Measurements from ENCODE around the gene AACS.

The AACS gene

DNA sequence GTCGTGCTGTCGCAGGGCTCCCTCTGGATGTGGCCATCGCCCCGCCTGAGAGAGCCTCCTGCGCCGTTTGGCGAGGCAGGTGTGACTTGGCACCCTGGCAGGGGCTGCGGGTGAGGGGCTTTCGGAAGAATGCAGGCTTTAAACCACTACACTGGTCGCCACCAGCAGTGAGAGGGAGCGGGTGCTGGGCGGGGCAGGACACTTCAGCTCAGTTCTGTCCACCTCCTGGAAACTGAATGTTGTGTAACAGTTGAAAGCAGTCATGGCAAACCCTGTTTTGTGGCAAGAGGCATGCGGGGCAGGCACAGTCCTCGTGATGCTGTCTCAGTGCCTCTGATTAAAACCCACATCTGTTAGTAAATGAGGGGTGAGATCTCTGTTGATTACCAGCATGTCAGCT lies 55.9 kb downstream of the AACS start:
- Mint-ChIP-seq H3K4me3 (no peak overlapping the region), H3K27ac (peak overlapping the region in 1 of 2 donors; percentile 46)

GRCh38 chr12:125122668-125123067 lies 57.4 kb downstream of the AACS start:
- no peak overlapping the region for H3K4me3 Mint-ChIP-seq
- no peaks in the 10 kb centered on the region for H3K9me3 Mint-ChIP-seq
- ATAC-seq (no peak), DNase-seq (no peak)
- no peaks in the 10 kb centered on the region for H3K4me1 Mint-ChIP-seq
- no peaks in the 10 kb centered on the region for H3K27me3 Mint-ChIP-seq
- H3K27ac Mint-ChIP-seq = no peak overlapping the region

More for the DNA sequence above, 55.9 kb downstream of the AACS start:
- no peaks in the 10 kb centered on the region for H3K4me1 Mint-ChIP-seq
- no peaks in the 10 kb centered on the region for H3K9me3 Mint-ChIP-seq
- DNase-seq (no peak), ATAC-seq (no peak)
- no peaks in the 10 kb centered on the region for H3K27me3 Mint-ChIP-seq

GRCh38 chr12:125124320-125124966 lies 59.2 kb downstream of the AACS start:
- Mint-ChIP-seq H3K4me1 (no peaks in the 10 kb centered on the region), H3K4me3 (no peak overlapping the region), H3K27ac (no peak overlapping the region), H3K27me3 (no peaks in the 10 kb centered on the region), H3K9me3 (no peaks in the 10 kb centered on the region)
- DNase-seq (no peak), ATAC-seq (no peak)

GRCh38 chr12:125125271-125125670 lies 60.0 kb downstream of the AACS start:
- no peak for DNase-seq
- ATAC-seq = no peak
- H3K4me1 Mint-ChIP-seq = no peaks in the 10 kb centered on the region
- no peaks in the 10 kb centered on the region for H3K9me3 Mint-ChIP-seq
- H3K27ac Mint-ChIP-seq = no peak overlapping the region
- no peaks in the 10 kb centered on the region for H3K27me3 Mint-ChIP-seq
- no peak overlapping the region for H3K4me3 Mint-ChIP-seq

DNA sequence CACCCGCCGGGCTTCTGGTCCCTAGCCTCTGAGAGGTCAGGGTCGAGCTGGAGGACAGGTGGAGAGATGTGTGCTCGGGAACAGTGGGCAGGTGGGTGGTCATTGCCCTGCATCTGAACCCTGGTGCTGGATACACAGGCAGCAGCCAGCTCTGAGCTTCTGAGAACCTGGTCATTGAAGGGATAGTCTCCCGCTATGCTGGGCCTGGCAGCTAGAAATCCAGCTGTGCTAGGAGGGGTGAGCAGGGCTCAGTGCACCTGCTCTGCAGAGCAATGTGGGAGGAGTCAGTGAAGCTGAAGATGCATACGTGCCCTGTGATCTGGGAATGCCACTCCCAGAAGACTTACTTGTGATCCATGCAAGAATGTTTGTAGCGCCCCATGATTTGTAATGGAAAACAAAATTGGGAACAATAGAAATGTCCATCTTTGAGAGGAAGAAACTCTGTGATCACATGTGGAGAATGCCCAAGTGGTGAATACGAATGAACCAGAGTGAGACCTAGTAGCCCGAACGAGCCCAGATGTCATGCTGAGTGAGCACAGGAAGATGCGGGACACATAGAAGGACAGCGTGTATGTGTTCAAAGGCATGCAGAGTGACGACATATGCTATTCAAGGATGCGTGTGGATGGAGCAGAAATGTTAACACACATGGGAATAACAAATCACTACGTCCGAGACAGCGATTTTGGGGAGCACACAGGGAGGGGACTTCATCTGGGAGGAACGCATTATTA lies 63.4 kb downstream of the AACS start:
- Mint-ChIP-seq H3K27me3 (no peaks in the 10 kb centered on the region), H3K9me3 (no peaks in the 10 kb centered on the region), H3K4me1 (no peaks in the 10 kb centered on the region), H3K4me3 (no peak overlapping the region), H3K27ac (no peak overlapping the region)
- DNase-seq = no peak
- ATAC-seq = no peak

DNA sequence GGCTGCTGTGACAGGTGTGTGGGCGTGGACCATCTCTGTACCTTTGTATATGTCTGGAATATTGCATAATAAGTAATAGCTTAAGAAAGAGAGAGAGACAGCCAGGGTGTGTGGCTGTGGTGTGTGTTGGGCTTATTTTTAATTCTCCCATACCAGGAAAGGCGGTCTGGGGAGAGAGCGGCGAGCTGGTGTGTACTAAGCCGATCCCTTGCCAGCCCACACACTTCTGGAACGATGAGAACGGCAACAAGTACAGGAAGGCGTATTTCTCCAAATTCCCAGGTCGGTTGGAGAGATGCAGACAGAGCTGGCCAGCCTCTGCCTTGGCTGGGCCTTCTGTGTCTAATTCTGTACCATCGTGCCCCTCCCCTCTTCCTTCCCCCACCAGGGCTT lies 63.9 kb downstream of the AACS start:
- ATAC-seq (no peak), DNase-seq (no peak)
- Mint-ChIP-seq H3K4me3 (no peak overlapping the region), H3K9me3 (no peaks in the 10 kb centered on the region), H3K27me3 (no peaks in the 10 kb centered on the region), H3K27ac (no peak overlapping the region), H3K4me1 (no peaks in the 10 kb centered on the region)

DNA sequence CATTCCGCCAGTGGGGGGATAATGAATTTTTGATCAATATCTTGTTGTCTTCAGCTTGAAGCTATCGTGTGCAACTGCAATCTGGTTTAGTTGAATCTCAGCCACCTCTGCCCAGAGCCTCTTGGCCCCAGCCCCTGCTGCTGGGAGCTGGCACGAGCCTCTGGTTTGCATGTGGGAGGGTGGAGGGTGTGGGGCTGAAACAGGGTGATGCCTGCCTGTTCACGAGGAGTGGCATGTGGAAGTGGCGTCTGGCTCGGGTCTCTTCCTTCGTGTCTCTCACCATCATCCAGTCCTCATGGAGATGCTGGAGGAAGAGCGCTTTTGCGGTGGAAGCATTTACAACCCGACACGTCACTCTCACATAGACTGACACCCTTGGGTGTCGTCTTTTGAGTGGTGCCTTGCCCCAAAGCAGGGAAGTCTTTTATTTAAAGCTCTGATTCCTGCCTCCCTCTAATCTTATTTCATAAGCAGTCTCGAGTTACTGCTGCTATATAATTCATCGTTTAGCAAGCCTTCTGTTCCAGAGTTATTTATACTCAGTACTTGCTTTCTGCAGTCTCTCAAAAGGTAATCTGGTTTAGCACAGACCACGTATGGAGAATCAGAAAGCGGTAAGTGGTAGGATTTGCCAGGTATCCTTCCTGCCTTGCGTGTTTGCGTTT lies 64.5 kb downstream of the AACS start:
- ATAC-seq = no peak
- Mint-ChIP-seq H3K27me3 (no peaks in the 10 kb centered on the region), H3K9me3 (no peaks in the 10 kb centered on the region), H3K27ac (no peak overlapping the region), H3K4me1 (no peaks in the 10 kb centered on the region), H3K4me3 (no peak overlapping the region)
- DNase-seq = no peak

- H3K4me1 Mint-ChIP-seq = no peaks in the 10 kb centered on the region
- H3K4me3 Mint-ChIP-seq = no peak overlapping the region
- ATAC-seq (no peak), DNase-seq (no peak)
- H3K27ac Mint-ChIP-seq = peak overlapping the region in 1 of 2 donors; percentile 37
- H3K9me3 Mint-ChIP-seq = no peaks in the 10 kb centered on the region
- H3K27me3 Mint-ChIP-seq = no peaks in the 10 kb centered on the region
These were observed 66.7 kb downstream of the AACS start for GRCh38 chr12:125131958-125132357.

- no peaks in the 10 kb centered on the region for H3K27me3 Mint-ChIP-seq
- ATAC-seq (no peak), DNase-seq (no peak)
- no peaks in the 10 kb centered on the region for H3K9me3 Mint-ChIP-seq
- H3K27ac Mint-ChIP-seq = no peak overlapping the region
- no peaks in the 10 kb centered on the region for H3K4me1 Mint-ChIP-seq
- no peak overlapping the region for H3K4me3 Mint-ChIP-seq
These were observed 67.6 kb downstream of the AACS start for GRCh38 chr12:125132698-125133400.

- ATAC-seq (no peak), DNase-seq (no peak)
- Mint-ChIP-seq H3K27ac (peak overlapping the region in 1 of 2 donors; percentile 49), H3K4me3 (no peak overlapping the region), H3K27me3 (no peaks in the 10 kb centered on the region), H3K4me1 (no peaks in the 10 kb centered on the region), H3K9me3 (no peaks in the 10 kb centered on the region)
These were observed 68.4 kb downstream of the AACS start for GRCh38 chr12:125133616-125134015.

DNA sequence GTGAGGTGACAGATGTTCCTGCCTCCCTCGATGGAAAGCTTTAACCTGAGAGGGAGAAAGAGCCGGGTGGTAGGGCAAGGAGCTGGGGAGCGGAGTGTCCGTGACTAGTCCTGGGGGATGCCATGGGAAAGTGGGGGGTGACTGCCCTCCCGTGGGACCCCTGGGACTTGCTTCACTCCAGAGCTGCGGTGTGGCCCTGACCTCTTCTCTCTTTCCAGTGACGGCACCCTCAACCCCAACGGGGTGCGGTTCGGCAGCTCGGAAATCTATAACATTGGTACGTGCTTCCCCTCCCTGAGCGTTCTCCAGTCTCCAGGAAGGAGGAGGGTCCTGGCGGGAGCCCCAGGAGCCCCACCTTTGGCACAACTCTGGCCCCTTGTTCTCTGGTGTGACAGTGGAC lies 69.3 kb downstream of the AACS start:
- no peaks in the 10 kb centered on the region for H3K4me1 Mint-ChIP-seq
- no peaks in the 10 kb centered on the region for H3K9me3 Mint-ChIP-seq
- H3K4me3 Mint-ChIP-seq = no peak overlapping the region
- no peaks in the 10 kb centered on the region for H3K27me3 Mint-ChIP-seq
- DNase-seq (no peak), ATAC-seq (peak; percentile 21)
- H3K27ac Mint-ChIP-seq = peak overlapping the region in 1 of 2 donors; percentile 93

DNA sequence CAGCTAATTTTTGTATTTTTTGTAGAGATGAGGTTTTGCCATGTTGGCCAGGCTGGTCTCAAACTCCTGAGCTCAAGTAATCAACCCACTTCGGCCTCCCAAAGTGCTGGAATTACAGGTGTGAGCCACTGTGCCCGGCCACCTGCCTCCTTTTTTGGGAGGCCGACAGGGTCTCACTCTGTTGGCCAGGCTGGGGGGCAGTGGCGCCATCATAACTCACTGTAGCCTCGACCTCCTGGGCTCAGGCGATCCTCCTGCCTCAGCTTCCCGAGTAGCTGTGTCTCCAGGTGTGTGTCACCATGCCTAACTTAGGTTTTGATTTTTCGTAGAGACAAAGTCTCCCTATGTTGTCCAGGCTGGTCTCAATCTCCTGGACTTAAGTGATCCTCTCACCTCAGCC lies 70.7 kb downstream of the AACS start:
- no peaks in the 10 kb centered on the region for H3K9me3 Mint-ChIP-seq
- no peak for DNase-seq
- H3K27me3 Mint-ChIP-seq = no peaks in the 10 kb centered on the region
- H3K4me1 Mint-ChIP-seq = no peaks in the 10 kb centered on the region
- H3K4me3 Mint-ChIP-seq = no peak overlapping the region
- ATAC-seq = no peak
- no peak overlapping the region for H3K27ac Mint-ChIP-seq

DNA sequence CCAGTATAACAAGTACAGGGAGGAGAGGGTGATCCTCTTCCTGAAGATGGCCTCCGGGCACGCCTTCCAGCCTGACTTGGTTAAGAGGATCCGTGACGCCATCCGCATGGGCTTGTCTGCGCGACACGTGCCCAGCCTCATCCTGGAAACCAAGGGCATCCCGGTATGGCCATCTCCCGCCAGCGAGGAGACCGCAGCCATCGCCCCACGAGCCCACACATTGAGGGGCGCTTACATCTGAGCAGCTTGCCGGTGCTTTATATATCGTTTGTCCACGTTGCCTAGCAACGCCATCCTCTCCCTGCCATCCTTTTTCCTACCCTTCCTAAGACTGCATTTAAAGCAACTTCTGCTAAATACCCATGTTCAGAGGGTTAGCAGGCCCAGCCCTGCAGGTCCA lies 71.5 kb downstream of the AACS start:
- ATAC-seq = no peak
- peak overlapping the region in 1 of 2 donors; percentile 71 for H3K27ac Mint-ChIP-seq

GRCh38 chr12:125137766-125138344 lies 72.6 kb downstream of the AACS start:
- no peaks in the 10 kb centered on the region for H3K27me3 Mint-ChIP-seq
- no peak overlapping the region for H3K27ac Mint-ChIP-seq
- H3K9me3 Mint-ChIP-seq = no peaks in the 10 kb centered on the region
- ATAC-seq = no peak
- no peaks in the 10 kb centered on the region for H3K4me1 Mint-ChIP-seq
- DNase-seq = no peak
- no peak overlapping the region for H3K4me3 Mint-ChIP-seq

More for the DNA sequence above, 71.5 kb downstream of the AACS start:
- Mint-ChIP-seq H3K9me3 (no peaks in the 10 kb centered on the region), H3K4me3 (no peak overlapping the region), H3K27me3 (no peaks in the 10 kb centered on the region), H3K4me1 (no peaks in the 10 kb centered on the region)
- DNase-seq = no peak
